ENCODE data around the gene CAB39.

The CAB39 gene

DNA sequence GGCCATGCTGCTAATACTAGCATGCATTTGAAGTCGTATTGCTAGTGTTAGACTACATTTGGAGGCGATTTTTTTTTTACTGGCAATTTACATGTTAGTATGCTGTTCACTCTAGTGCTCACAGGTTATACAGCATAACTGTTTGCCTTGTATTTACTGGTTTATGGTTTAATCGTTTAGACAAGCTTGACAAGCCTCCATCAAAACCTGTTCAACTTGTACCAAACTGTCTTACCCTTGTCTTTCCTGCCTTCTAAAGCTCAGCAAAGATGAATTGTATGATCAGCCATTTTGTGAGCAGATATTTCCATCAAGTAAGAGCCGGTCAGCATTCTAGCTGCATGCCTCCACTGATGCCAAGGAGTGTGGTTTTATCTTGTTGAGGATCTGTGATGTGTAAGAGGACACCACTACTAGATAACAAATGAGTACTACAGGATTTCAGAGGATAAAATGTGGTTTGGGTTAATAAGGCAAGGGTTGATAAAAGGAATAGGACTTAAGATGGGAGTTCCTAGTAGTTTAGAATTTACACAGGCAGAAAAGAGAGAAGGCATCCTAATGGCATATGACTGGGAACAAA lies 83.7 kb downstream of the CAB39 start:
- H3K4me3 ChIP-seq (ENCODE audit: low read depth, low read length) = no peak overlapping the region
- TF ChIP-seq, protein P1, sequence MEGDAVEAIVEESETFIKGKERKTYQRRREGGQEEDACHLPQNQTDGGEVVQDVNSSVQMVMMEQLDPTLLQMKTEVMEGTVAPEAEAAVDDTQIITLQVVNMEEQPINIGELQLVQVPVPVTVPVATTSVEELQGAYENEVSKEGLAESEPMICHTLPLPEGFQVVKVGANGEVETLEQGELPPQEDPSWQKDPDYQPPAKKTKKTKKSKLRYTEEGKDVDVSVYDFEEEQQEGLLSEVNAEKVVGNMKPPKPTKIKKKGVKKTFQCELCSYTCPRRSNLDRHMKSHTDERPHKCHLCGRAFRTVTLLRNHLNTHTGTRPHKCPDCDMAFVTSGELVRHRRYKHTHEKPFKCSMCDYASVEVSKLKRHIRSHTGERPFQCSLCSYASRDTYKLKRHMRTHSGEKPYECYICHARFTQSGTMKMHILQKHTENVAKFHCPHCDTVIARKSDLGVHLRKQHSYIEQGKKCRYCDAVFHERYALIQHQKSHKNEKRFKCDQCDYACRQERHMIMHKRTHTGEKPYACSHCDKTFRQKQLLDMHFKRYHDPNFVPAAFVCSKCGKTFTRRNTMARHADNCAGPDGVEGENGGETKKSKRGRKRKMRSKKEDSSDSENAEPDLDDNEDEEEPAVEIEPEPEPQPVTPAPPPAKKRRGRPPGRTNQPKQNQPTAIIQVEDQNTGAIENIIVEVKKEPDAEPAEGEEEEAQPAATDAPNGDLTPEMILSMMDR (IDR thresholded peaks at IDR 0.05; ENCODE audit: low read depth, low read length, missing control alignments) = no peak
- DNase-seq (ENCODE audit: low read depth) = no peak

DNA sequence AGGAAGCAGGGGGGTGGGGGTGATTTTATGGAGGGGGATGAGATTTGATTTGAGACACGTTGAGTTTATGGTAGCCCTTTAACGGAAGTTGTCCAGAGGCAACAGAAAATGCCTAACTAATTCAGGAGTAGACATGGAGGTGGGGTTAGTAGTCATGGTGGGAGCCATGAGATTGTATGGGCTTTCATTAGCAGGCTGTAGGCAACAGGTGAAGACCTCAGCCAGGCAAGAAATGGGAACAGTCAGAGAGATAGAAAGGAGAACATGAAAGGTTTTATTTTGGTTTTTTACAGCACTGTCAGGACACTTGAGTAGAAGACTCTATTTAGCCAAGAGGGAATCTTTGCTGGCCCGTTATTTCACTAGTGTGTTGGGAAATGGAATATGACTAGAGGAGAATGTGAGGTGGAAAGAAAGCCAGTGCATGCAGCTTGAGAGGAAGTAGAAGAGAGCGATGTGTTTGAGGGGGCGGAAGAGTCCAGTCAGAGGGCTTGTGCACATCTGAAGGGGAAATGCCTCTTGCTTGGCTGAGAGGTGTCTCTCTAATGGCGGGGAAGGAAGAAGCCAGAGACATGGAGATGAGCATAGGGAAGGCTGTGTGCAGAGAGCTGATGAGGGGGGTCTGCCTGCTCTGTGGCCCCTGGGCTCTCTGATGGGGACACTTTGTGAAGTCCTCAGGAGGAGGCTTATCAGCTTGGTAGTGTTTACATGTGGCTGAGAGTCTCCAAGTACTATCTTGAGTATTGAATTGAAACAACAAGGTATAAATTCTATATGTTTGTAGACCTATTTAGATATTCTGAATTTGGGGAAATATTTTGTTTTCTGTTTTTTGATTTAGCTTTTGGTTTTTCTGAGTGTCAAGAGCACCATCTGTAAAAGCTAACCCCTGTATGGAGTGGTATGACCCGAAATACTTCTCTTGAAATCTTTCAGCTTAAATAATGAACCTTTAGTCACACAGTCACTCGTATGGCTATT lies 85.2 kb downstream of the CAB39 start:
- H3K4me3 ChIP-seq (ENCODE audit: low read depth, low read length) = no peak overlapping the region
- DNase-seq (ENCODE audit: low read depth) = peak; percentile 30
- TF ChIP-seq, protein P1 (IDR thresholded peaks at IDR 0.05; ENCODE audit: low read depth, low read length, missing control alignments) = no peak

DNA sequence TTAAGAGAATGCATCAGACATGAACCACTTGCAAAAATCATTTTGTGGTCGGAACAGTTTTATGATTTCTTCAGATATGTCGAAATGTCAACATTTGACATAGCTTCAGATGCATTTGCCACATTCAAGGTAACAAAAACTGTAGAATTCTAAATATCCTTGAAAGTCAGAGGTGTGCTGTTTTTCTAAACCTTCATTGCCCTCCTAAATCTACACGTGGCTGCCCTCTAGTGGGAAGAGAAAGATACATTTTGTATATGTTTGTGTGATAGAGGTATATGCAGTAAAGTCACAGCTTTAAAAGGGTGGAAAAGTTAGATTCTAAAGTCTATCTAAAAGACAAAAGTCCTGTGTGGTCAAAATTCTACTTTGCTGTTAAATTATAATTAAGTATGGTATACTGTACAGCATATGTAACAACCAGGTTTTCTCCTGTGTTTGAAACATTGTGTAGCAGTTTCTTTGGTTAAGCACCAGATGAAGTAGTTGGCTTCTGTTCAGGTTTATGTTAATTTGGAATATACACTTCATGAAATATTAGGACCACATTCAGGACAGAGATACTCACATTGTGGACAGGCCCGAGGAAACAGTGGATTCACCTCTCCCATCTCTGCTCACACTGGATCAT lies 86.2 kb downstream of the CAB39 start:
- TF ChIP-seq, protein P1 (IDR thresholded peaks at IDR 0.05; ENCODE audit: low read depth, low read length, missing control alignments) = peak; percentile 57
- peak; percentile 22 for DNase-seq (ENCODE audit: low read depth)
- no peak overlapping the region for H3K4me3 ChIP-seq (ENCODE audit: low read depth, low read length)

DNA sequence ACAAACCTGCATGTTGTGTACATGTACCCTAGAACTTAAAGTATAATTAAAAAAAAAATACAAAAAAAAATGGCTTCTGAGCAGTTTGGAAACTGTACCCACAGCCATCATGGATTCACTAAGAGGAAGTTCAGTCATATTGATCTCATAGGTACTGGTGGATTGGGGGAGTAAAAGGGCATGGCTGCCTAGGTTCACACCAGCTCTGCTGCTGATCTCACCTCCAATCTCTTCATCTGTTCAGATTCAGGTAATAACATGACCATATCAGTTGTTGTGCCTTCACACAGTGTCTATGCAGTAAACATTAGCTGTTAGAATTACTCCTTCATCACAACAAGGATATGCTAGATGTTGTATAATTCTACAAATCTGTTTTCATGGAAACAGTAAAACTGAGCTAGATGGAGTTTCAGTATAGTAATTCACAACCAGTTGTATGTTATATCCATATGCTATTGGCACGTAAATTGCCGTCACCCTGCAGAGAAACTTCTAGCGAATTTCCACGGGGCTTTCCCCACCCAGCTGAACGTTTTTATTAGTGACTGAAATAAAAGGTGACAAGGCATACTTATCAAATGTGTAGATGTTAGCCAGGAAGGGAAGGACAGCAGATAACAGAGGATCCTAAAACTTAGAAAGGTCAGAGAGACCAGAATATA lies 92.8 kb downstream of the CAB39 start:
- TF ChIP-seq, protein P1 (IDR thresholded peaks at IDR 0.05; ENCODE audit: low read depth, low read length, missing control alignments) = no peak
- H3K4me3 ChIP-seq (ENCODE audit: low read depth, low read length) = no peak overlapping the region
- DNase-seq (ENCODE audit: low read depth) = no peak

DNA sequence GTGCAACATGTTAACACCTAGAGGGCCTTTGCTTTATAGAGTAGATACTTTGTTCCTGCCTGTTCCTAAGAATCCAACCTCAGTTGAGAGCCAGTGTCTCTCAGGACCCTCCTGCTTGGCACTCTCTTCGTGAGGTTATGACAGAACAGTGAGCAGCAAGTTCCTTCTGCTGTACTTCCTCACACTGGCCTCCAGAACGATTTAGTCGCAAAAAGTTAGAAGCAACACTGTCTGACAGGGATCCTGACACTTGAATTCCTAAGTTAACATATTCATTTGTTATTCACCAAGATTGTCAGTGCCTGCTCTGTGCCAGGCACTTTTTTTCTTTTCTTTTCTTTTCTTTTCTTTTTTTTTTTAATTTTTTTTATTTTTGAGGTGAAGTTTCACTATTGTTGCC lies 95.1 kb downstream of the CAB39 start:
- TF ChIP-seq, protein P1 (IDR thresholded peaks at IDR 0.05; ENCODE audit: low read depth, low read length, missing control alignments) = no peak
- H3K4me3 ChIP-seq (ENCODE audit: low read depth, low read length) = no peak overlapping the region
- DNase-seq (ENCODE audit: low read depth) = no peak

DNA sequence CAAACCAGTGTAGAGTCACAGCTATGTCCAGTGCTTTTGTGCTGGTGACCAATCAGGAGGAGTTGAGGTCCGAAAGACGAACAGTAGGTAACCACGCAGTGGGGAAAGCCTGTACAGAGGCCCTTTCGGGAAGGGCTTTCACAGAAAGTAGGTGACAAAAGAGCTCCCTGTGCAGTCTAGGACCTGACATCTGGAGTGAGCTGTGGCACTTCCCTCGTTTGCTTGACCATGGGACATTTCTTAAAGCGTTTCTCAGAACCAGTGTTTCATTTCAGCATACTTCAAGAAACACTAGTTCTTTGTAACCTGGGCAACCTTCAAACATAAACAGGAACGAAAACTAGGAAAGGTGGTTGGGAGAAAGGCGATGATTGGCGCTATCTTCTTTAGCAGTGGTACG lies 96.4 kb downstream of the CAB39 start:
- no peak overlapping the region for H3K4me3 ChIP-seq (ENCODE audit: low read depth, low read length)
- TF ChIP-seq, protein P1 (IDR thresholded peaks at IDR 0.05; ENCODE audit: low read depth, low read length, missing control alignments) = no peak
- DNase-seq (ENCODE audit: low read depth) = no peak

Data from GM12864 (cell line).